Tibial nerve (tissue), 4 donors: ENCODE data around the gene UPF1. TPM values are rescaled to one million over a fixed set of nuclear protein-coding genes. Genes with fewer than 3 reads are reported as not detected.
"Not testable (repeated sequence)": the region's sequence is repeated elsewhere in the genome, so short reads cannot be mapped to it uniquely, and the experiment has no call there.

Source experiments
- DNase-seq, 2 donors: peaks; one replicate each; pipeline ENCODE4 v3.0.0-alpha.2; 2019; ENCODE audit warnings: low spot score in 2 of 2
- H3K27ac ChIP-seq, 4 donors: fragments of 200-600 bp; sonication (generic) in 3 of 4; one replicate each; pipeline ENCODE4 v1.5.1; 2017 to 2019; ENCODE audit warnings: mild to moderate bottlenecking in 1 of 4
- H3K27me3 ChIP-seq, 2 donors: fragments of 200-600 bp; sonication (generic) in 1 of 2; one replicate each; pipeline versions ENCODE4 v1.5.1 to v1.6.0; 2017 to 2019
- H3K36me3 ChIP-seq, 3 donors: fragments of 200-600 bp; sonication (generic); one replicate each; pipeline ENCODE4 v1.5.1; 2018 to 2019
- H3K4me1 ChIP-seq, 4 donors: fragments of 200-600 bp; sonication (generic) in 3 of 4; one replicate each; pipeline ENCODE4 v1.5.1; 2017 to 2019
- H3K4me3 ChIP-seq, 4 donors: fragments of 200-600 bp; sonication (generic) in 3 of 4; one replicate each; pipeline ENCODE4 v1.5.1; 2017 to 2019; ENCODE audit warnings: mild to moderate bottlenecking in 1 of 4, moderate library complexity in 1 of 4
- H3K9me3 ChIP-seq, 4 donors: fragments of 200-600 bp; sonication (generic) in 3 of 4; one replicate each; pipeline ENCODE4 v1.5.1; 2017 to 2019
- CTCF ChIP-seq, 5 experiments: fragments of 200-600 bp in 3 of 5; fragments of 450-650 bp in 2 of 5; sonication (generic) in 3 of 5; IDR thresholded peaks; one replicate each; pipeline ENCODE4 v1.5.1; 2016 to 2019; ENCODE audit warnings: antibody characterized with exemption in 5 of 5, mild to moderate bottlenecking in 3 of 5, moderate library complexity in 2 of 5
- EP300 ChIP-seq, 2 donors: sonication (generic); formaldehyde crosslinking; IDR thresholded peaks; one replicate each; pipeline ENCODE4 v1.6.1; 2017; ENCODE audit warnings: antibody characterized with exemption in 2 of 2, mild to moderate bottlenecking in 1 of 2
- POLR2A ChIP-seq, 2 donors: fragments of 450-650 bp; IDR thresholded peaks; one replicate each; pipeline ENCODE4 v1.6.1; 2017; ENCODE audit warnings: antibody characterized with exemption in 2 of 2, mild to moderate bottlenecking in 2 of 2, moderate library complexity in 2 of 2
- WGBS, 2 donors: methylation state at CpG; one replicate each; pipeline ENCODE4 v1.1.5; 2018; 5-methylcytosine and 5-hydroxymethylcytosine counted together
- total RNA-seq, 4 donors: library from RNA; depleted of rRNA; stranded (reverse); fragments of >200 nt; gene quantifications; one replicate each; pipeline ENCODE4 v1.1.0, GENCODE V29; 2016

UPF1 gene
- total RNA-seq, 4 donors from 2014 or later, result 75.6 to 117 (median 87.9) TPM

- TF ChIP-seq CTCF (IDR thresholded peaks at IDR 0.05) (no peak), EP300 (IDR thresholded peaks at IDR 0.05) (no peak), POLR2A (IDR thresholded peaks at IDR 0.05) (no peak)
- Histone ChIP-seq H3K36me3 (no peaks in the 10 kb centered on the region), H3K9me3 (no peaks in the 10 kb centered on the region), H3K27ac (no peak overlapping the region), H3K4me3 (no peak overlapping the region), H3K27me3 (no peaks in the 10 kb centered on the region), H3K4me1 (no peaks in the 10 kb centered on the region)
- DNase-seq, result no peak
- 88 to 91% methylated on average over 5 of the region's 5 CpGs for WGBS, 2 donors
Measured at GRCh38 chr19:18815673-18816072, 16.1 kb upstream of the UPF1 start.

- not testable (repeated sequence) for H3K4me1 ChIP-seq, DNase-seq, H3K27me3 ChIP-seq, H3K9me3 ChIP-seq, H3K4me3 ChIP-seq, H3K27ac ChIP-seq, H3K36me3 ChIP-seq
- WGBS, 2 donors, result 81 to 94% methylated on average over 4 of the region's 4 CpGs
Measured at GRCh38 chr19:18816645-18817044, 15.1 kb upstream of the UPF1 start.

GRCh38 chr19:18817574-18817973, 14.2 kb upstream of the UPF1 start:
- TF ChIP-seq EP300 (IDR thresholded peaks at IDR 0.05) (no peak), CTCF (IDR thresholded peaks at IDR 0.05) (no peak), POLR2A (IDR thresholded peaks at IDR 0.05) (no peak)
- Histone ChIP-seq H3K27ac (no peak overlapping the region), H3K27me3 (no peaks in the 10 kb centered on the region), H3K9me3 (no peaks in the 10 kb centered on the region), H3K4me3 (no peak overlapping the region), H3K4me1 (no peaks in the 10 kb centered on the region), H3K36me3 (no peaks in the 10 kb centered on the region)
- WGBS, 2 donors, result 86 to 88% methylated on average over 9 of the region's 9 CpGs
- no peak for DNase-seq

- H3K4me1 ChIP-seq, result peaks cover 0 to 17% (median 9%) of the 10 kb centered on the region in 4 donors
- peaks cover 0 to 15% (median 4%) of the 10 kb centered on the region in 4 donors for H3K9me3 ChIP-seq
- H3K36me3 ChIP-seq, result no peaks in the 10 kb centered on the region
- H3K4me3 ChIP-seq, result no peak overlapping the region
- no peak overlapping the region for H3K27ac ChIP-seq
- 47 to 56% methylated on average over 6 of the region's 6 CpGs for WGBS, 2 donors
- TF ChIP-seq CTCF (IDR thresholded peaks at IDR 0.05) (no peak), EP300 (IDR thresholded peaks at IDR 0.05) (no peak), POLR2A (IDR thresholded peaks at IDR 0.05) (no peak)
- DNase-seq, result no peak
- H3K27me3 ChIP-seq, result no peaks in the 10 kb centered on the region
Measured at GRCh38 chr19:18828786-18829185, 3.0 kb upstream of the UPF1 start.

- Histone ChIP-seq H3K27ac (no peak overlapping the region), H3K9me3 (peaks cover 0 to 15% (median 4%) of the 10 kb centered on the region in 4 donors), H3K36me3 (peaks cover 0 to 7% (median 0%) of the 10 kb centered on the region in 3 donors), H3K27me3 (no peaks in the 10 kb centered on the region), H3K4me1 (peaks cover 0 to 34% (median 17%) of the 10 kb centered on the region in 4 donors), H3K4me3 (no peak overlapping the region)
- DNase-seq, result no peak
- TF ChIP-seq EP300 (IDR thresholded peaks at IDR 0.05) (no peak), POLR2A (IDR thresholded peaks at IDR 0.05) (no peak), CTCF (IDR thresholded peaks at IDR 0.05) (no peak)
- 79 to 86% methylated on average over 2 of the region's 2 CpGs for WGBS, 2 donors
Measured at GRCh38 chr19:18830488-18830887, 1.3 kb upstream of the UPF1 start.
